IMR-90 (cell line): ENCODE results near the gene PSMC6. TPM values are rescaled to one million over a fixed set of nuclear protein-coding genes. Genes with fewer than 3 reads are reported as not detected.

ENCODE experiments used
- ATAC-seq: fragments of 200-7000 bp; cut with Tn5 transposase; 2 replicates; pipeline ENCODE4 v1.9.1; 2020; ENCODE audit warnings: low read depth, mild to moderate bottlenecking, moderate library complexity
- BruUV-seq: library from RNA; stranded (reverse); fragments of 400-500 nt; replicated peaks from 2 replicates; lab custom pipeline; 2021; lab: Mats Ljungman, UMichigan
- CTCF ChIA-PET: fragments of 300-600 bp; formaldehyde crosslinking; extraction: SDS; loops from one replicate; lab custom pipeline; 2021; ENCODE audit warnings: antibody characterized with exemption; lab: Yijun Ruan, JAX
- POLR2A ChIA-PET: fragments of 300-600 bp; sonication (Branson Sonifier 250); formaldehyde crosslinking; loops from one replicate; lab custom pipeline; 2022; ENCODE audit warnings: antibody characterized with exemption; ENCODE audit not compliant: unreplicated experiment; lab: Charles Lee
- DNase-seq: peaks from one replicate; pipeline ENCODE4 v3.0.0; 2013
- H2AFZ ChIP-seq: replicated peaks from 2 replicates; pipeline ENCODE3; 2013; ENCODE audit warnings: low read length, mild to moderate bottlenecking; ENCODE audit not compliant: poor library complexity
- H2AK5ac ChIP-seq: 2 replicates; pipeline ENCODE4 v1.6.1; 2013; ENCODE audit warnings: low read depth, low read length, inconsistent platforms
- H2AK9ac ChIP-seq: replicated peaks from 2 replicates; pipeline ENCODE3; 2013; ENCODE audit warnings: mild to moderate bottlenecking, low read depth, low read length, moderate library complexity; ENCODE audit not compliant: poor library complexity
- H2BK120ac ChIP-seq: 2 replicates; pipeline ENCODE4 v1.6.1; 2013; ENCODE audit warnings: low read depth, low read length, inconsistent platforms
- H2BK15ac ChIP-seq: 3 replicates; pipeline ENCODE4 v1.6.1; 2013; ENCODE audit warnings: low read depth, low read length, inconsistent platforms
- H2BK20ac ChIP-seq: 2 replicates; pipeline ENCODE4 v1.6.1; 2013; ENCODE audit warnings: low read depth, mild to moderate bottlenecking, inconsistent platforms, low read length, moderate library complexity
- H2BK5ac ChIP-seq: 2 replicates; pipeline ENCODE4 v1.6.1; 2013; ENCODE audit warnings: mild to moderate bottlenecking, low read depth, low read length, inconsistent platforms; ENCODE audit not compliant: poor library complexity, severe bottlenecking
- H3K14ac ChIP-seq: replicated peaks from 2 replicates; pipeline ENCODE4 v1.6.1; 2013; ENCODE audit warnings: low read depth, low read length, inconsistent platforms
- H3K18ac ChIP-seq: 2 replicates; pipeline ENCODE4 v1.6.1; 2013; ENCODE audit warnings: low read depth, low read length, control low read depth
- H3K23ac ChIP-seq: 2 replicates; pipeline ENCODE4 v1.6.1; 2013; ENCODE audit warnings: low read depth, low read length, inconsistent platforms
- H3K27ac ChIP-seq: 2 replicates; pipeline ENCODE4 v1.5.1; 2013; ENCODE audit warnings: mild to moderate bottlenecking, control low read depth, low read length; ENCODE audit not compliant: insufficient read depth
- H3K27me3 ChIP-seq: 2 replicates; pipeline ENCODE4 v1.6.1; 2013; ENCODE audit warnings: low read length; ENCODE audit not compliant: control insufficient read depth, insufficient read depth
- H3K36me3 ChIP-seq: 2 replicates; pipeline ENCODE4 v1.6.1; 2013; ENCODE audit warnings: low read length, mixed read lengths; ENCODE audit not compliant: control insufficient read depth, insufficient read depth
- H3K4ac ChIP-seq: 2 replicates; pipeline ENCODE4 v1.6.1; 2013; ENCODE audit warnings: low read depth, low read length, inconsistent platforms
- H3K4me1 ChIP-seq: 2 replicates; pipeline ENCODE4 v1.6.1; 2013; ENCODE audit warnings: low read length, mixed read lengths; ENCODE audit not compliant: control insufficient read depth, insufficient read depth
- H3K4me2 ChIP-seq: 2 replicates; pipeline ENCODE4 v1.6.1; 2013; ENCODE audit warnings: low read depth, mild to moderate bottlenecking, control low read depth, low read length, moderate library complexity
- H3K4me3 ChIP-seq: 2 replicates; pipeline ENCODE4 v1.5.1; 2013; ENCODE audit warnings: low read depth, mild to moderate bottlenecking, control low read depth, low read length, moderate library complexity; ENCODE audit not compliant: insufficient read depth
- H3K56ac ChIP-seq: 2 replicates; pipeline ENCODE4 v1.6.1; 2013; ENCODE audit warnings: low read length, inconsistent platforms; ENCODE audit not compliant: insufficient read depth; ENCODE audit errors: extremely low read depth
- H3K79me1 ChIP-seq, 2 experiments: 2 replicates each; pipeline ENCODE4 v1.6.1; 2013; ENCODE audit warnings: low read length in 2 of 2, inconsistent platforms in 1 of 2, low read depth in 1 of 2
- H3K9ac ChIP-seq: 2 replicates; pipeline ENCODE4 v1.6.1; 2013; ENCODE audit warnings: low read depth, low read length, control low read depth
- H3K9me1 ChIP-seq: 2 replicates; pipeline ENCODE4 v1.6.1; 2013; ENCODE audit warnings: low read length, inconsistent platforms; ENCODE audit not compliant: insufficient read depth
- H3K9me3 ChIP-seq: 2 replicates; pipeline ENCODE4 v1.6.1; 2013; ENCODE audit warnings: low read length; ENCODE audit not compliant: control insufficient read depth, insufficient read depth
- H4K20me1 ChIP-seq: 2 replicates; pipeline ENCODE4 v1.6.1; 2013; ENCODE audit warnings: low read length, inconsistent platforms; ENCODE audit not compliant: insufficient read depth
- H4K5ac ChIP-seq: 2 replicates; pipeline ENCODE4 v1.6.1; 2013; ENCODE audit warnings: mild to moderate bottlenecking, low read depth, low read length, control low read depth
- H4K8ac ChIP-seq, 2 experiments: 2 replicates each; pipeline ENCODE4 v1.6.1; 2013; ENCODE audit warnings: low read depth in 2 of 2, low read length in 2 of 2, control low read depth in 1 of 2, inconsistent platforms in 1 of 2
- H4K91ac ChIP-seq: 2 replicates; pipeline ENCODE4 v1.6.1; 2013; ENCODE audit warnings: low read depth, low read length, inconsistent platforms; ENCODE audit not compliant: insufficient read depth
- BHLHE40 ChIP-seq: fragments of 150-350 bp; IDR thresholded peaks from 2 replicates; pipeline ENCODE4 v1.6.1; 2016; ENCODE audit warnings: mild to moderate bottlenecking, low read depth, low read length
- CEBPB ChIP-seq: IDR thresholded peaks from 2 replicates; pipeline ENCODE4 v1.6.1; 2012; ENCODE audit warnings: low read depth, low read length, improper control_type of control experiment
- CHD1 ChIP-seq: IDR thresholded peaks from 2 replicates; pipeline ENCODE4 v1.6.1; 2012; ENCODE audit warnings: low read depth, low read length, improper control_type of control experiment
- CTCF ChIP-seq: conservative IDR thresholded peaks from 2 replicates; pipeline ENCODE4 v1.5.1; 2012; ENCODE audit warnings: mild to moderate bottlenecking, low read depth, low read length, improper control_type of control experiment
- FOS ChIP-seq: fragments of 150-350 bp; IDR thresholded peaks from 2 replicates; pipeline ENCODE4 v1.6.1; 2016; ENCODE audit warnings: low read depth, low read length
- MAFK ChIP-seq: IDR thresholded peaks from 2 replicates; pipeline ENCODE4 v1.6.1; 2012; ENCODE audit warnings: low read depth, low read length, improper control_type of control experiment
- MAZ ChIP-seq: IDR thresholded peaks from 2 replicates; pipeline ENCODE4 v1.6.1; 2012; ENCODE audit warnings: low read depth, mild to moderate bottlenecking, low read length, improper control_type of control experiment, moderate library complexity, borderline replicate concordance
- MXI1 ChIP-seq: IDR thresholded peaks from 2 replicates; pipeline ENCODE4 v1.6.1; 2012; ENCODE audit warnings: low read depth, mild to moderate bottlenecking, low read length, moderate library complexity, borderline replicate concordance
- NFE2L2 ChIP-seq: fragments of 150-350 bp; IDR thresholded peaks from 2 replicates; pipeline ENCODE4 v1.6.1; 2016; ENCODE audit warnings: low read depth, mild to moderate bottlenecking, low read length
- POLR2A ChIP-seq: IDR thresholded peaks from 2 replicates; pipeline ENCODE4 v1.6.1; 2012; ENCODE audit warnings: mild to moderate bottlenecking, low read depth, low read length
- RAD21 ChIP-seq: IDR thresholded peaks from 2 replicates; pipeline ENCODE4 v1.6.1; 2012; ENCODE audit warnings: low read length, improper control_type of control experiment
- RCOR1 ChIP-seq: IDR thresholded peaks from 2 replicates; pipeline ENCODE4 v1.6.1; 2012; ENCODE audit warnings: mild to moderate bottlenecking, low read length, improper control_type of control experiment; ENCODE audit not compliant: insufficient replicate concordance
- RFX5 ChIP-seq: IDR thresholded peaks from 2 replicates; pipeline ENCODE4 v1.8.0; 2012; ENCODE audit warnings: low read depth, mild to moderate bottlenecking, low read length, moderate library complexity
- SMC3 ChIP-seq: fragments of 150-350 bp; IDR thresholded peaks from 2 replicates; pipeline ENCODE4 v1.6.1; 2016; ENCODE audit warnings: low read depth, mild to moderate bottlenecking, antibody characterized with exemption, low read length, moderate library complexity
- USF2 ChIP-seq: fragments of 150-350 bp; IDR thresholded peaks from 2 replicates; pipeline ENCODE4 v1.6.1; 2017; ENCODE audit warnings: mild to moderate bottlenecking, antibody characterized with exemption, low read length, low read depth
- WGBS, 2 experiments: methylation state at CpG; one replicate each; pipeline versions ENCODE4 v1.1.5 to v1.1.7; 2013; ENCODE audit warnings: missing lambda C conversion rate in 2 of 2; ENCODE audit not compliant: insufficient read length in 1 of 2; ENCODE audit errors: extremely low coverage in 2 of 2; 5-methylcytosine and 5-hydroxymethylcytosine counted together
- dilution Hi-C: fragments of 300-500 bp; cut with HindIII; formaldehyde crosslinking; loops from one replicate; pipeline ENCODE4 v1.14.3; 2018; ENCODE audit warnings: low sequenced_read_pairs; ENCODE audit not compliant: unreplicated experiment
- in situ Hi-C: fragments of 300-500 bp; cut with MboI; formaldehyde crosslinking; loops from 3 replicates; pipeline ENCODE4 v1.14.3; 2019; ENCODE audit warnings: low sequenced_read_pairs, inconsistent platforms, mixed read lengths
- intact Hi-C: fragments of 100-400 bp; cut with micrococcal nuclease; formaldehyde crosslinking; loops from 2 replicates; pipeline ENCODE4 v1.10.0; 2022
- polyA plus RNA-seq, 3 experiments: library from polyadenylated mRNA; depleted of rRNA; stranded (reverse); fragments of >200 nt; gene quantifications; 2 replicates each; pipeline ENCODE4 v1.2.3, GENCODE V29; 2012; ENCODE audit warnings: low replicate concordance in 1 of 3
- total RNA-seq: library from RNA; depleted of rRNA; stranded (reverse); fragments of >200 nt; gene quantifications from 2 replicates; pipeline ENCODE4 v1.2.3, GENCODE V29; 2012

Gene PSMC6
- total and polyA plus RNA-seq, 2 of the 4 experiments (the other 2 are of a cell fraction) = 62.9 to 85.4 TPM

- H3K4me1 ChIP-seq = peaks cover 4% of the 10 kb centered on the region; the same call in 1 of the 2 replicates
- peak overlapping the region; percentile 38; the same call in 1 of the 2 replicates for H3K23ac ChIP-seq
- H3K14ac ChIP-seq = no peak overlapping the region
- no peak overlapping the region for H2BK5ac ChIP-seq
- ChIA-PET POLR2A (no interaction called here), CTCF (no interaction called here)
- H4K91ac ChIP-seq = no peak overlapping the region
- ATAC-seq (no peak), DNase-seq (no peak)
- H2BK120ac ChIP-seq = no peak overlapping the region
- H4K20me1 ChIP-seq = peaks cover 46% of the 10 kb centered on the region
- H3K36me3 ChIP-seq = no peaks in the 10 kb centered on the region; the same call in 1 of the 2 replicates
- no peak overlapping the region for H3K4me3 ChIP-seq
- no peak overlapping the region for H3K18ac ChIP-seq
- no peak overlapping the region for H2AK9ac ChIP-seq
- in situ Hi-C loops (loop anchor here (25.0 kb wide), 1 partner anchor 374 kb away; the partner anchor contains the start of gene PTGER2), intact Hi-C loops (no loop called here), dilution Hi-C loops (no loop called here)
- no peaks in the 10 kb centered on the region for H3K27me3 ChIP-seq
- H3K56ac ChIP-seq = no peak overlapping the region
- no peaks in the 10 kb centered on the region for H3K9me3 ChIP-seq
- no peaks in the 10 kb centered on the region; the same call in 1 of the 2 replicates for H3K9me1 ChIP-seq
- H3K4me2 ChIP-seq = no peak overlapping the region
- no peak overlapping the region for H2AK5ac ChIP-seq
- H2BK15ac ChIP-seq = no peak overlapping the region
- WGBS, 2 experiments = no CpG with 5 or more reads among the region's 1 CpG
- H4K8ac ChIP-seq = no peak overlapping the region
- BruUV-seq = no TSS peak
- H4K5ac ChIP-seq = no peak overlapping the region
- no peak overlapping the region for H3K9ac ChIP-seq
- H2BK20ac ChIP-seq = no peak overlapping the region
- H3K79me1 ChIP-seq = peaks cover 21 to 68% of the 10 kb centered on the region in 2 experiments
- H3K27ac ChIP-seq = no peak overlapping the region
- no peak overlapping the region for H3K4ac ChIP-seq
- H2AFZ ChIP-seq = no peak overlapping the region
- no peak for TF ChIP-seq USF2
- TF ChIP-seq MXI1 = no peak
- no peak for TF ChIP-seq CTCF
- no peak for TF ChIP-seq RAD21
- TF ChIP-seq CEBPB = no peak
- TF ChIP-seq SMC3 = no peak
- no peak for TF ChIP-seq CHD1
- no peak for TF ChIP-seq FOS
- no peak for TF ChIP-seq POLR2A
- no peak for TF ChIP-seq NFE2L2
- TF ChIP-seq MAZ = no peak
- TF ChIP-seq RCOR1 = no peak
- TF ChIP-seq BHLHE40 = no peak
- TF ChIP-seq MAFK = no peak
- no peak for TF ChIP-seq RFX5
Observed at GRCh38 chr14:52686176-52686575, 20.8 kb upstream of the PSMC6 start.
